Keratinocyte (primary cell): ENCODE measurements around the gene PDE10A. TPM values are rescaled to one million over a fixed set of nuclear protein-coding genes. Genes with fewer than 3 reads are reported as not detected.

Source experiments
- DNase-seq: peaks from one replicate; pipeline ENCODE4 v3.0.0-alpha.2; 2011; ENCODE audit warnings: low read depth, missing footprints, low spot score
- FAIRE-seq: peaks from 2 replicates; lab custom pipeline; 2011; peaks lifted over from hg19 to GRCh38; lab: Jason Lieb, UNC
- H2AFZ ChIP-seq: 2 replicates; pipeline ENCODE4 v1.6.0; 2012; ENCODE audit warnings: low read length, control low read depth, inconsistent platforms; ENCODE audit not compliant: control insufficient read depth
- H3K27ac ChIP-seq: 2 replicates; pipeline ENCODE4 v1.5.1; 2011; ENCODE audit warnings: low read length; ENCODE audit not compliant: control insufficient read depth, insufficient read depth
- H3K27me3 ChIP-seq: 3 replicates; pipeline ENCODE4 v1.6.0; 2011; ENCODE audit warnings: low read length; ENCODE audit not compliant: control insufficient read depth, insufficient read depth; ENCODE audit errors: extremely low read depth
- H3K36me3 ChIP-seq, 2 experiments: 2 replicates in 1 of 2; 3 replicates in 1 of 2; pipeline ENCODE4 v1.5.1; 2011; ENCODE audit warnings: low read length in 2 of 2, mild to moderate bottlenecking in 1 of 2; ENCODE audit not compliant: control insufficient read depth in 2 of 2, insufficient read depth in 2 of 2; ENCODE audit errors: extremely low read depth in 1 of 2
- H3K4me1 ChIP-seq: 3 replicates; pipeline ENCODE4 v1.5.1; 2011; ENCODE audit warnings: low read length; ENCODE audit not compliant: control insufficient read depth, insufficient read depth; ENCODE audit errors: extremely low read depth
- H3K4me2 ChIP-seq: 3 replicates; pipeline ENCODE4 v1.6.0; 2011; ENCODE audit warnings: low read depth, low read length; ENCODE audit not compliant: control insufficient read depth, insufficient read depth; ENCODE audit errors: extremely low read depth
- H3K4me3 ChIP-seq, 3 experiments: fragments of 200-600 bp in 1 of 3; sonication (generic) in 1 of 3; 2 replicates in 2 of 3; 3 replicates in 1 of 3; pipeline ENCODE4 v1.5.1; 2011 to 2016; ENCODE audit warnings: low read length in 3 of 3, mild to moderate bottlenecking in 3 of 3, control low read depth in 2 of 3, inconsistent platforms in 1 of 3, low read depth in 1 of 3, mixed read lengths in 1 of 3, mixed run types in 1 of 3, moderate library complexity in 1 of 3; ENCODE audit not compliant: control insufficient read depth in 2 of 3, insufficient read depth in 2 of 3; ENCODE audit errors: extremely low read depth in 1 of 3
- H3K79me2 ChIP-seq: 2 replicates; pipeline ENCODE4 v1.6.0; 2012; ENCODE audit warnings: low read length; ENCODE audit not compliant: control insufficient read depth, insufficient read depth
- H3K9ac ChIP-seq: 3 replicates; pipeline ENCODE4 v1.6.0; 2011; ENCODE audit warnings: low read length; ENCODE audit not compliant: control insufficient read depth, insufficient read depth; ENCODE audit errors: extremely low read depth
- H3K9me1 ChIP-seq: 3 replicates; pipeline ENCODE4 v1.6.0; 2011; ENCODE audit warnings: low read length; ENCODE audit not compliant: control insufficient read depth, insufficient read depth; ENCODE audit errors: extremely low read depth
- H3K9me3 ChIP-seq: 2 replicates; pipeline ENCODE4 v1.5.1; 2012; ENCODE audit warnings: low read depth, low read length; ENCODE audit not compliant: control insufficient read depth
- H4K20me1 ChIP-seq: 3 replicates; pipeline ENCODE4 v1.6.0; 2011; ENCODE audit warnings: low read length; ENCODE audit not compliant: control insufficient read depth, insufficient read depth; ENCODE audit errors: extremely low read depth
- EZH2 ChIP-seq: IDR thresholded peaks from one replicate; pipeline ENCODE4 v1.6.1; 2012; ENCODE audit warnings: inconsistent platforms, mild to moderate bottlenecking, low read length, moderate library complexity
- dilution Hi-C: fragments of 300-500 bp; cut with MboI; formaldehyde crosslinking; loops from one replicate; pipeline ENCODE4 v1.7.0; 2020; ENCODE audit warnings: low sequenced_read_pairs; ENCODE audit not compliant: extremely low pct_ligation_motif_present
- polyA plus RNA-seq, 5 experiments: library from polyadenylated mRNA; depleted of rRNA in 3 of 5; stranded (reverse) in 3 of 5; stranded (forward) in 1 of 5; unstranded in 1 of 5; fragments of >200 nt; gene quantifications; 1 replicate in 1 of 5; 2 replicates in 3 of 5; 3 replicates in 1 of 5; pipeline versions ENCODE4 v1.2.1 to v1.2.3, GENCODE V29; 2011 to 2012; ENCODE audit warnings: missing spikeins in 2 of 5, low read depth in 1 of 5, low replicate concordance in 1 of 5
- TF ChIP-seq, protein P1 (sequence below), 3 experiments: IDR thresholded peaks in 1 of 3; conservative IDR thresholded peaks in 1 of 3; optimal IDR thresholded peaks in 1 of 3; 2 replicates in 2 of 3; 3 replicates in 1 of 3; pipeline versions ENCODE3 to v1.5.1; 2011; ENCODE audit warnings: low read length in 3 of 3, mild to moderate bottlenecking in 3 of 3, moderate library complexity in 2 of 3, control low read depth in 1 of 3, inconsistent platforms in 1 of 3; ENCODE audit not compliant: insufficient read depth in 2 of 3; ENCODE audit errors: extremely low read depth in 1 of 3

The PDE10A gene
- polyA plus RNA-seq, 1 donor (not counting 4 experiments of a cell fraction or from before 2014, with no cell fraction given) = not detected

- H3K79me2 ChIP-seq = no peaks in the 10 kb centered on the region
- H3K36me3 ChIP-seq = no peaks in the 10 kb centered on the region
- H3K4me2 ChIP-seq = no peak overlapping the region
- FAIRE-seq = no peak
- dilution Hi-C loops = no loop called here
- H3K9ac ChIP-seq = no peak overlapping the region
- H2AFZ ChIP-seq = no peak overlapping the region
- no peaks in the 10 kb centered on the region for H4K20me1 ChIP-seq
- TF ChIP-seq EZH2 = no peak
- TF ChIP-seq, protein P1, sequence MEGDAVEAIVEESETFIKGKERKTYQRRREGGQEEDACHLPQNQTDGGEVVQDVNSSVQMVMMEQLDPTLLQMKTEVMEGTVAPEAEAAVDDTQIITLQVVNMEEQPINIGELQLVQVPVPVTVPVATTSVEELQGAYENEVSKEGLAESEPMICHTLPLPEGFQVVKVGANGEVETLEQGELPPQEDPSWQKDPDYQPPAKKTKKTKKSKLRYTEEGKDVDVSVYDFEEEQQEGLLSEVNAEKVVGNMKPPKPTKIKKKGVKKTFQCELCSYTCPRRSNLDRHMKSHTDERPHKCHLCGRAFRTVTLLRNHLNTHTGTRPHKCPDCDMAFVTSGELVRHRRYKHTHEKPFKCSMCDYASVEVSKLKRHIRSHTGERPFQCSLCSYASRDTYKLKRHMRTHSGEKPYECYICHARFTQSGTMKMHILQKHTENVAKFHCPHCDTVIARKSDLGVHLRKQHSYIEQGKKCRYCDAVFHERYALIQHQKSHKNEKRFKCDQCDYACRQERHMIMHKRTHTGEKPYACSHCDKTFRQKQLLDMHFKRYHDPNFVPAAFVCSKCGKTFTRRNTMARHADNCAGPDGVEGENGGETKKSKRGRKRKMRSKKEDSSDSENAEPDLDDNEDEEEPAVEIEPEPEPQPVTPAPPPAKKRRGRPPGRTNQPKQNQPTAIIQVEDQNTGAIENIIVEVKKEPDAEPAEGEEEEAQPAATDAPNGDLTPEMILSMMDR (optimal IDR thresholded peaks at IDR 0.05 in 1 of 3, IDR thresholded peaks at IDR 0.05 in 1 of 3, conservative IDR thresholded peaks at IDR 0.05 in 1 of 3; ENCODE audit: extremely low read depth in 1 of 3, insufficient read depth in 2 of 3, low read length in 3 of 3) = no peak
- no peak overlapping the region for H3K4me3 ChIP-seq
- H3K27ac ChIP-seq = no peak overlapping the region
- no peaks in the 10 kb centered on the region for H3K4me1 ChIP-seq
- no peaks in the 10 kb centered on the region for H3K9me3 ChIP-seq
- no peaks in the 10 kb centered on the region for H3K9me1 ChIP-seq
- no peaks in the 10 kb centered on the region for H3K27me3 ChIP-seq
- DNase-seq = no peak
Observed at GRCh38 chr6:165552248-165552736, 110.7 kb downstream of the PDE10A start.

DNA sequence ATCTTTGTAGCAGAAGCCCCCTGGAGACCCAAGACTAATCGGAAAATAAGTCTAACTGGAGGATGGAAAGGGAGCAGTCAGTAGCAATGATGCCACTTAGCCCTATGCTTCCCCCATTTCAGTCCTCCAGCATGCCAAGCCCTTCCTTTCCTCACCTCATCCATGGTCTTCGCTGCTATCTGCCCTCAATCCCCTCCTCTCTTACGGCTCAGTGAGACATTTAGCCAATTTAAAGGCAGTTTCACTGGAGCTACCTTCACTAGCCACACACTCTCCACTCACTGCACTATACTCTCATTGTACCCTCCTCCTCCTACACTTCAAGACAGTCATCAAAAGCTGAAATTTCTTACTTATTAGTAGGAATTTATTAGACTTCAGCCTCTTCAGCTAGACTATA, 111.2 kb downstream of the PDE10A start:
- DNase-seq (no peak), FAIRE-seq (no peak)
- no peaks in the 10 kb centered on the region for H4K20me1 ChIP-seq
- no peak overlapping the region for H3K9ac ChIP-seq
- no peaks in the 10 kb centered on the region for H3K9me1 ChIP-seq
- H3K27me3 ChIP-seq = no peaks in the 10 kb centered on the region
- H2AFZ ChIP-seq = no peak overlapping the region
- H3K79me2 ChIP-seq = no peaks in the 10 kb centered on the region
- H3K4me3 ChIP-seq = no peak overlapping the region
- dilution Hi-C loops = no loop called here
- no peaks in the 10 kb centered on the region for H3K4me1 ChIP-seq
- no peak overlapping the region for H3K27ac ChIP-seq
- H3K36me3 ChIP-seq = no peaks in the 10 kb centered on the region
- TF ChIP-seq, protein P1 (optimal IDR thresholded peaks at IDR 0.05 in 1 of 3, IDR thresholded peaks at IDR 0.05 in 1 of 3, conservative IDR thresholded peaks at IDR 0.05 in 1 of 3; ENCODE audit: extremely low read depth in 1 of 3, insufficient read depth in 2 of 3, low read length in 3 of 3) = no peak
- TF ChIP-seq EZH2 = no peak
- no peaks in the 10 kb centered on the region for H3K9me3 ChIP-seq
- no peak overlapping the region for H3K4me2 ChIP-seq
